ENCODE data around the gene TLK2.
"Not testable (repeated sequence)": the region's sequence is repeated elsewhere in the genome, so short reads cannot be mapped to it uniquely, and the experiment has no call there.

DNA sequence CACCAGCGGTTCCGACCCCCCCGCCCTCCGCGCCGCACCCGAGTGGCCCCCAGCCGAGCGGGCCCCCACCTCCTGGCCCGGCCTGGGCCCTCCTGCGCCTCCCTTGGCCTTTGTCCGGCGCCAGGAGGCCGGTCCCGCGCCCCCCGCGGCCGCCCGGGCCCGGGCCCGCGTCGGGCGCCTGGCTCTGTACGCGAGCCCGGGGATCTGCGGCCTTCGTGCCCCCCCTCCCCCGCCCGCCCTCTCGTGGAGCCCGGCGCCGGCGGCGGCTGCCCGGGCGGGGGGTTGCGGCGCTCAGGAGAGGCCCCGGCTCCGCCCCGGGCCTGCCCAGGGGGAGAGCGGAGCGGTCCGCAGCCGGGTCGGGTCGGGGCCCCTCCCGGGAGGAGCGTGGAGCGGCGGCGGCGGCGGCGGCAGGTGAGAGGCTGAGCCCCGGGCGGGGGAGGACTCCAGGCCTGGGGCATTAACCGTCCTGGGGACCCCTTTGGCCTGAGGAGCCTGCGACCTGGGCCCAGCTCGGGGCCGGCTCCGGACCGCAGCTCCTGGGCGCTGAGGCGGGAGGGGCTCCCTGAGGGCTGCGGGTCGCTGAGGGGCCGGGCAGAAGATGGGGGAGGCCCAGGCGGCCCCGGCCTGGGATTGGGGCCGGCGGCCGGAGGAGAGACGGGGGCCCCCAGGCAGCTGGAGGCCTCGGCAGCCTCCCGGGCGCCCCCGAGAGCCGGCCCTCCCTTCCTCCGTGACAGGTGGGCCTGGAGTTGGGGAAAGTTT, 434 bp downstream of the TLK2 start:
- TF ChIP-seq, protein P1, sequence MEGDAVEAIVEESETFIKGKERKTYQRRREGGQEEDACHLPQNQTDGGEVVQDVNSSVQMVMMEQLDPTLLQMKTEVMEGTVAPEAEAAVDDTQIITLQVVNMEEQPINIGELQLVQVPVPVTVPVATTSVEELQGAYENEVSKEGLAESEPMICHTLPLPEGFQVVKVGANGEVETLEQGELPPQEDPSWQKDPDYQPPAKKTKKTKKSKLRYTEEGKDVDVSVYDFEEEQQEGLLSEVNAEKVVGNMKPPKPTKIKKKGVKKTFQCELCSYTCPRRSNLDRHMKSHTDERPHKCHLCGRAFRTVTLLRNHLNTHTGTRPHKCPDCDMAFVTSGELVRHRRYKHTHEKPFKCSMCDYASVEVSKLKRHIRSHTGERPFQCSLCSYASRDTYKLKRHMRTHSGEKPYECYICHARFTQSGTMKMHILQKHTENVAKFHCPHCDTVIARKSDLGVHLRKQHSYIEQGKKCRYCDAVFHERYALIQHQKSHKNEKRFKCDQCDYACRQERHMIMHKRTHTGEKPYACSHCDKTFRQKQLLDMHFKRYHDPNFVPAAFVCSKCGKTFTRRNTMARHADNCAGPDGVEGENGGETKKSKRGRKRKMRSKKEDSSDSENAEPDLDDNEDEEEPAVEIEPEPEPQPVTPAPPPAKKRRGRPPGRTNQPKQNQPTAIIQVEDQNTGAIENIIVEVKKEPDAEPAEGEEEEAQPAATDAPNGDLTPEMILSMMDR (conservative IDR thresholded peaks at IDR 0.05; ENCODE audit: low read depth in 2 of 2), result not testable (repeated sequence)
- not testable (repeated sequence) for TF ChIP-seq STAT1 (IDR thresholded peaks at IDR 0.05; ENCODE audit: unreplicated experiment); POLR2AphosphoS5 (IDR thresholded peaks at IDR 0.05; ENCODE audit: low read depth)
